Measurements from ENCODE around the gene SLF1. TPM values are rescaled to one million over a fixed set of nuclear protein-coding genes. Genes with fewer than 3 reads are reported as not detected.

Gene SLF1
- total RNA-seq, 1 experiment from 2014 or later = 10.2 TPM

DNA sequence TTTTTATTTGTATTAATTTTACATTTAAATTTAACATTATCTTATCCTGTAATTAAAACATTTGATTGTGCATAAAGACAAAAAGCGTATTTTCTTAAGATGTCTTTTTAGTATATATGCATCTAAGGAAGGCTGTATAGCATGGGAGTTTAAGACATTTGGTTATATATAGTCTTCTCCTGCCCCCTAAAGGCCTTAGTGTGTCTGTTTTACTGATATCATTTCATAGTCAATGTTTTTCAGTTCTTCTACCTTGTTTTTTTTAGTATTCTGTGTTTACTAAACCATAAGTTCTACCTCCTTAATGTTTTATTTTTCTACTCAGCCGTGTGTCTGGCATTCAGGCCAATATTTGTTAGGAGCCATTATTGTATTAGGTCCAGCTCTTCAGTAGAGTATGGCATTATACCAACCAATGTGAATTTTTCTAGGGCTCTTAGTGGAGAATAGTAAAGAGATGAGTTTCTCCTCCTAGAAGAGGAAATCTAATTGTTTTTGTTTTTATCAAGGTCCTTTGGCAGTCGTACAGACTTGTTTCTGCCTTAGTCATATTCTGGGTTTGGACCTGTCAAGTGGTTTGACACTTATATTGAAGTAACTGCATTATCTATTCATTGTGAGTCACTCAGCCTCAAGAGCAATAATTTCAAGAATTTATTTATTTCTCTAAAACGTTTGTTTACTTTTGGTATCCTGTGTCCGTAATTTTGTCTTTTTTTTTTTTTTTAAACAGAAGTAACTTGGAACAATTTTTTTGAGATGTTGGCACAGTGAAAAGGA is 74.8 kb downstream of the SLF1 start:
- no peak overlapping the region for H3K27ac ChIP-seq
- BruUV-seq (replicated peaks) = no TSS peak

GRCh38 chr5:94693845-94694370 is 75.4 kb downstream of the SLF1 start:
- Histone ChIP-seq H3F3A (ENCODE audit: insufficient read depth, low read depth) (no peaks in the 10 kb centered on the region), H3K27ac (no peak overlapping the region), H4K20me1 (ENCODE audit: insufficient read depth) (no peaks in the 10 kb centered on the region), H3K9me2 (ENCODE audit: insufficient read depth) (no peaks in the 10 kb centered on the region), H3K4me1 (replicated peaks; ENCODE audit: insufficient read depth) (no peaks in the 10 kb centered on the region), H3K79me2 (ENCODE audit: low read depth) (no peaks in the 10 kb centered on the region), H3K4me2 (no peak overlapping the region), H3K9me3 (ENCODE audit: insufficient read depth, low read depth) (no peaks in the 10 kb centered on the region), H2AFZ (no peak overlapping the region), H3K36me3 (ENCODE audit: low read depth) (no peaks in the 10 kb centered on the region), H3K27me3 (ENCODE audit: insufficient read depth, low read depth) (no peaks in the 10 kb centered on the region), H3K4me3 (no peak overlapping the region)
- BruUV-seq (replicated peaks) = no TSS peak
- ChIA-PET CTCF (interaction anchor here (0.7 kb wide), 1 partner anchor 1443 kb away, joined by 3 read pairs; no protein-coding TSS in a partner anchor), POLR2A (ENCODE audit: unreplicated experiment) (no interaction called here)
- TF ChIP-seq CTCF (conservative IDR thresholded peaks at IDR 0.05) (no peak), EZH2 (IDR thresholded peaks at IDR 0.05; ENCODE audit: low read depth) (no peak)
- DNase-seq = no peak
- intact Hi-C loops (cut with micrococcal nuclease; ENCODE audit: unreplicated experiment) = loop anchor here (5.0 kb wide), 1 partner anchor 1112 kb away; the partner anchor contains the start of genes NR2F1 and NR2F1-AS1

More for the DNA sequence above, 74.8 kb downstream of the SLF1 start:
- CTCF ChIA-PET = interaction anchor here (0.7 kb wide), 1 partner anchor 1442 kb away, joined by 3 read pairs; no protein-coding TSS in a partner anchor
- peak; percentile 64 for TF ChIP-seq CTCF (conservative IDR thresholded peaks at IDR 0.05)
- no peak for TF ChIP-seq EZH2 (IDR thresholded peaks at IDR 0.05; ENCODE audit: low read depth)
- no peaks in the 10 kb centered on the region for H3K4me1 ChIP-seq (replicated peaks; ENCODE audit: insufficient read depth)
- no peaks in the 10 kb centered on the region for H3K9me3 ChIP-seq (ENCODE audit: insufficient read depth, low read depth)
- POLR2A ChIA-PET (ENCODE audit: unreplicated experiment) = interaction anchor here (0.6 kb wide), 1 partner anchor 14 kb away, joined by 4 read pairs; no protein-coding TSS in a partner anchor
- DNase-seq = peak in 1 of 2 experiments; percentile 45
- H3K9me2 ChIP-seq (ENCODE audit: insufficient read depth) = no peaks in the 10 kb centered on the region
- no peaks in the 10 kb centered on the region for H3F3A ChIP-seq (ENCODE audit: insufficient read depth, low read depth)
- intact Hi-C loops (cut with micrococcal nuclease; ENCODE audit: unreplicated experiment) = loop anchor here (5.0 kb wide), 1 partner anchor 1111 kb away; the partner anchor contains the start of genes NR2F1 and NR2F1-AS1
- no peaks in the 10 kb centered on the region for H4K20me1 ChIP-seq (ENCODE audit: insufficient read depth)
- no peak overlapping the region for H3K4me3 ChIP-seq
- H2AFZ ChIP-seq = no peak overlapping the region
- no peaks in the 10 kb centered on the region for H3K36me3 ChIP-seq (ENCODE audit: low read depth)
- no peak overlapping the region for H3K4me2 ChIP-seq
- no peaks in the 10 kb centered on the region for H3K79me2 ChIP-seq (ENCODE audit: low read depth)
- H3K27me3 ChIP-seq (ENCODE audit: insufficient read depth, low read depth) = no peaks in the 10 kb centered on the region

DNA sequence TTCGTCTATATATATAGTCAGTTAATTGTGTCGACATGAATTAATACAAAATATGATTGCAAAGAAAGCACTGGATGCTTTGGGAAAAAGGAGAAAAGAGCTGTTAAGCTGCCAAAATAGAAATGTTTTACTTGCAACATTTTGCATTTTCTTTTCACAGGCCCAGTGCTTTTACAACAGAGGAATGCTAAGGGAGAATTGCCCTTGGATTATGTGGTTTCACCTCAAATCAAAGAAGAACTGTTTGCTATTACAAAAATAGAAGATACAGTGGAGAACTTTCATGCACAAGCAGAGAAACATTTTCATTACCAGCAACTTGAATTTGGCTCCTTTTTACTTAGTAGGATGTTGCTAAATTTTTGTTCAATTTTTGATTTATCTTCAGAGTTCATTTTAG is 76.2 kb downstream of the SLF1 start:
- no peak for TF ChIP-seq EZH2 (IDR thresholded peaks at IDR 0.05; ENCODE audit: low read depth)
- TF ChIP-seq CTCF (conservative IDR thresholded peaks at IDR 0.05) = no peak
- no peaks in the 10 kb centered on the region for H3K27me3 ChIP-seq (ENCODE audit: insufficient read depth, low read depth)
- no peak overlapping the region for H3K4me3 ChIP-seq
- no peak for DNase-seq
- H3K79me2 ChIP-seq (ENCODE audit: low read depth) = no peaks in the 10 kb centered on the region
- no peak overlapping the region for H3K4me2 ChIP-seq
- H4K20me1 ChIP-seq (ENCODE audit: insufficient read depth) = no peaks in the 10 kb centered on the region; the same call in 1 of the 2 replicates
- no peak overlapping the region for H2AFZ ChIP-seq
- H3K4me1 ChIP-seq (replicated peaks; ENCODE audit: insufficient read depth) = no peaks in the 10 kb centered on the region
- intact Hi-C loops (cut with micrococcal nuclease; ENCODE audit: unreplicated experiment) = loop anchor here (5.0 kb wide), 1 partner anchor 1112 kb away; the partner anchor contains the start of genes NR2F1 and NR2F1-AS1
- H3K27ac ChIP-seq = no peak overlapping the region
- H3K9me3 ChIP-seq (ENCODE audit: insufficient read depth, low read depth) = no peaks in the 10 kb centered on the region
- ChIA-PET POLR2A (ENCODE audit: unreplicated experiment) (no interaction called here), CTCF (no interaction called here)
- H3K36me3 ChIP-seq (ENCODE audit: low read depth) = no peaks in the 10 kb centered on the region
- BruUV-seq (replicated peaks) = no TSS peak
- H3K9me2 ChIP-seq (ENCODE audit: insufficient read depth) = no peaks in the 10 kb centered on the region
- no peaks in the 10 kb centered on the region for H3F3A ChIP-seq (ENCODE audit: insufficient read depth, low read depth)
